ENCODE measurements around the gene SLC35A5.

SLC35A5 gene

DNA sequence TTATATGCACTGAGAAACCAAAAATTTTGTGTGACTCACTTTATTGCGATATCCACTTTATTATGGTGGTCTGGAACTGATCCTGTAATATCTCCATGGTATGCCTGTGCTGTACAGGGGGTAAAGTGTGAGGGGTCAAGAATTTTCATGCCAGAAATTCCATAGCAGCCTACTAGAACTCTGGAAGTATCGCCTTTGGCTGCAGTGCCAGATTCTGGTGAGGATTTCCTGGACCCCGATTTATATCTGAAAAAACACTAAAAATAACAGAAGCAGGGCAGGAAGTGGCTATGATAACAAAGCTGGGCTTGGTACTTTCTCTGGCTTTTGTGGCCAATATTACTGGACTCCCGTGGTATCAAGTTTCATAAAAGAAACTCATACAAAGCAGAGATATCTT is 42.7 kb downstream of the SLC35A5 start:
- Histone ChIP-seq H4K8ac (ENCODE audit: low read depth, low read length) (no peak overlapping the region), H2AK5ac (ENCODE audit: low read length) (no peak overlapping the region), H3K9ac (ENCODE audit: low read length) (no peak overlapping the region), H3K79me1 (ENCODE audit: low read length) (no peaks in the 10 kb centered on the region), H3K18ac (ENCODE audit: low read length) (no peak overlapping the region), H3K4me3 (ENCODE audit: low read depth, low read length) (no peak overlapping the region), H3K9me3 (ENCODE audit: insufficient read depth, low read depth, low read length) (no peaks in the 10 kb centered on the region), H3K27me3 (ENCODE audit: insufficient read depth, low read length) (no peaks in the 10 kb centered on the region), H4K12ac (ENCODE audit: low read depth, low read length) (no peak overlapping the region), H3K14ac (ENCODE audit: low read length) (no peak overlapping the region), H2BK5ac (ENCODE audit: low read depth, low read length, poor library complexity) (no peak overlapping the region), H4K91ac (ENCODE audit: low read depth, low read length) (no peak overlapping the region), H3K4me2 (ENCODE audit: low read length) (no peak overlapping the region), H3K23ac (ENCODE audit: low read length) (no peak overlapping the region), H3K4ac (ENCODE audit: low read depth, low read length) (no peak overlapping the region), H3K4me1 (ENCODE audit: control insufficient read depth in 1 of 2, insufficient read depth in 2 of 2, low read length in 2 of 2) (no peaks in the 10 kb centered on the region), H3K79me2 (ENCODE audit: control insufficient read depth, insufficient read depth, low read length, poor library complexity) (no peaks in the 10 kb centered on the region), H2BK12ac (ENCODE audit: low read length) (no peak overlapping the region), H2BK120ac (ENCODE audit: insufficient read depth, low read length, poor library complexity) (no peak overlapping the region), H2AFZ (ENCODE audit: insufficient read depth, low read length, poor library complexity) (no peak overlapping the region), H3K27ac (ENCODE audit: low read depth, low read length) (no peak overlapping the region), H3K36me3 (ENCODE audit: control insufficient read depth in 1 of 2, insufficient read depth in 2 of 2, low read length in 2 of 2) (peaks cover 7 to 9% of the 10 kb centered on the region in 2 experiments)
- DNase-seq: no peak
- no CpG with 5 or more reads among the region's 4 CpGs for WGBS (ENCODE audit: extremely low coverage, insufficient coverage, insufficient read length)

DNA sequence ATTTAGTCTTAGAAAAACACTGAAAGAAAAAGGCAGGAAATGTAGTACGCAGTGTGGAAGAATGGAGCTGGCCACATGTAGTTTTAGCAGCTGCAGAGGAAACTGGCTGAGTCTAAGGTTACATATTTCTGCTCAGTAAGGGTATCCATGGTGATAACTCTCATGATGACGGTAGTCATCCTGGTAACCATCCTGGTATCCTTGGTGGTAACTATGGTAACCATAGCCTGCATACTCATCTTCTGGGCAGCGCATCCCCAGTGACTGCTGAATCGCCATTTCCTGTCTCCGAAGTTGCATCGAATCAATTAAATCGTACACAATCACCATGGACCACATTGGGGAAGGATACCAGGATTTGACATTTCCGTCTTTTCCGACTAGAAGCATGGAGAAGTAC is 43.4 kb downstream of the SLC35A5 start:
- no peak overlapping the region for H3K4ac ChIP-seq (ENCODE audit: low read depth, low read length)
- H4K8ac ChIP-seq (ENCODE audit: low read depth, low read length): no peak overlapping the region
- H4K91ac ChIP-seq (ENCODE audit: low read depth, low read length): no peak overlapping the region
- no peak overlapping the region for H2BK120ac ChIP-seq (ENCODE audit: insufficient read depth, low read length, poor library complexity)
- H3K4me1 ChIP-seq (ENCODE audit: control insufficient read depth in 1 of 2, insufficient read depth in 2 of 2, low read length in 2 of 2): no peaks in the 10 kb centered on the region
- H4K12ac ChIP-seq (ENCODE audit: low read depth, low read length): no peak overlapping the region
- WGBS (ENCODE audit: extremely low coverage, insufficient coverage, insufficient read length): no CpG with 5 or more reads among the region's 9 CpGs
- no peak overlapping the region for H3K14ac ChIP-seq (ENCODE audit: low read length)
- H2BK5ac ChIP-seq (ENCODE audit: low read depth, low read length, poor library complexity): no peak overlapping the region
- no peak overlapping the region for H3K27ac ChIP-seq (ENCODE audit: low read depth, low read length)
- H2AFZ ChIP-seq (ENCODE audit: insufficient read depth, low read length, poor library complexity): no peak overlapping the region
- H2AK5ac ChIP-seq (ENCODE audit: low read length): no peak overlapping the region
- H3K4me2 ChIP-seq (ENCODE audit: low read length): no peak overlapping the region
- DNase-seq: peak in 1 of 2 donors; percentile 37
- H3K4me3 ChIP-seq (ENCODE audit: low read depth, low read length): no peak overlapping the region
- no peak overlapping the region for H3K18ac ChIP-seq (ENCODE audit: low read length)
- H3K36me3 ChIP-seq (ENCODE audit: control insufficient read depth in 1 of 2, insufficient read depth in 2 of 2, low read length in 2 of 2): peaks cover 9 to 13% of the 10 kb centered on the region in 2 experiments
- no peak overlapping the region for H3K23ac ChIP-seq (ENCODE audit: low read length)
- no peaks in the 10 kb centered on the region for H3K9me3 ChIP-seq (ENCODE audit: insufficient read depth, low read depth, low read length)
- no peaks in the 10 kb centered on the region for H3K27me3 ChIP-seq (ENCODE audit: insufficient read depth, low read length)
- no peaks in the 10 kb centered on the region for H3K79me2 ChIP-seq (ENCODE audit: control insufficient read depth, insufficient read depth, low read length, poor library complexity)
- H2BK12ac ChIP-seq (ENCODE audit: low read length): no peak overlapping the region
- H3K9ac ChIP-seq (ENCODE audit: low read length): no peak overlapping the region
- no peaks in the 10 kb centered on the region for H3K79me1 ChIP-seq (ENCODE audit: low read length)

DNA sequence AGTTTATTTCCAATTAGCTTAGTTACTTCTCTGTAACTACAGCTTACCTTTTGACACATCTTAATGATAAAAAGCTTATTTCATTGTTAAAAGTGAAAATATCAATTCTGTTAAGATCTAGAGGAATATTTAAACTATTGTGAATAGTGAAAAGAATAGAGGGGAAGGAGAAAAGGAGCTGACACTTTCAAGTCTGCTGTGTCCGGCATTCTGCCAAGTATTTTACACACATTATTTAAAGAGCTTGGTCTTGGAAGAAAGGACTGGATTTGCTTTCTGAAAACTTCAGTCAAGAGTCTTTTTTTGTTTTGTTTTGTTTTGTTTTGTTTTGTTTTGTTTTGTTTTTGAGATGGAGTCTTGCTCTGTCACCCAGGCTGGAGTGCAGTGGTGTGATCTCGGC is 44.3 kb downstream of the SLC35A5 start:
- Histone ChIP-seq H3K9me3 (ENCODE audit: insufficient read depth, low read depth, low read length) (no peaks in the 10 kb centered on the region), H3K36me3 (ENCODE audit: control insufficient read depth in 1 of 2, insufficient read depth in 2 of 2, low read length in 2 of 2) (peaks cover 9 to 13% of the 10 kb centered on the region in 2 experiments), H2BK120ac (ENCODE audit: insufficient read depth, low read length, poor library complexity) (no peak overlapping the region), H2AK5ac (ENCODE audit: low read length) (no peak overlapping the region), H4K91ac (ENCODE audit: low read depth, low read length) (no peak overlapping the region), H3K14ac (ENCODE audit: low read length) (no peak overlapping the region), H2BK5ac (ENCODE audit: low read depth, low read length, poor library complexity) (no peak overlapping the region), H4K8ac (ENCODE audit: low read depth, low read length) (no peak overlapping the region), H3K9ac (ENCODE audit: low read length) (no peak overlapping the region), H3K4me1 (ENCODE audit: control insufficient read depth in 1 of 2, insufficient read depth in 2 of 2, low read length in 2 of 2) (no peaks in the 10 kb centered on the region), H3K4me2 (ENCODE audit: low read length) (no peak overlapping the region), H2BK12ac (ENCODE audit: low read length) (no peak overlapping the region), H3K4me3 (ENCODE audit: low read depth, low read length) (no peak overlapping the region), H3K27ac (ENCODE audit: low read depth, low read length) (no peak overlapping the region), H3K27me3 (ENCODE audit: insufficient read depth, low read length) (no peaks in the 10 kb centered on the region), H3K79me2 (ENCODE audit: control insufficient read depth, insufficient read depth, low read length, poor library complexity) (no peaks in the 10 kb centered on the region), H2AFZ (ENCODE audit: insufficient read depth, low read length, poor library complexity) (no peak overlapping the region), H3K23ac (ENCODE audit: low read length) (no peak overlapping the region), H3K79me1 (ENCODE audit: low read length) (no peaks in the 10 kb centered on the region), H4K12ac (ENCODE audit: low read depth, low read length) (no peak overlapping the region), H3K18ac (ENCODE audit: low read length) (no peak overlapping the region), H3K4ac (ENCODE audit: low read depth, low read length) (no peak overlapping the region)
- no CpG with 5 or more reads among the region's 2 CpGs for WGBS (ENCODE audit: extremely low coverage, insufficient coverage, insufficient read length)
- DNase-seq: no peak

DNA sequence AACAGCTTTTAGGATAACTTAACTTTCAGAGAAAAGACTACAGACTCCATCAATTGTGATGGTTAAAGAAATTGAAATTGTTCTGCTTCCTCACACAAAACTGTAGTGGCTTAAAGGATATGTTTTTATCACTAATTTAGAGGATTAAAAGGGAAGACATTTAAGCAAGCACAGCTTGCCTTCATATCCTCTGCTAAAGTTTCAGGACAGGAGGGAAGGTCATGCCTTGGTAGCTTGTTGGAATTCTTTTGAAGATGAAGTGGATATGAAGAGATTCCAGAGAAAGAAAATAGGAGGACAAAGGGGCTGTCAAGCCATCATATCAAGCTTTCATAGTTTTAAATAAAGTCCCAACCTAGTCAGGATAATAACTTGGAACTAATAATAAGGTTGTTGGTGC is 46.0 kb downstream of the SLC35A5 start:
- no peaks in the 10 kb centered on the region for H3K9me3 ChIP-seq (ENCODE audit: insufficient read depth, low read depth, low read length)
- H3K79me2 ChIP-seq (ENCODE audit: control insufficient read depth, insufficient read depth, low read length, poor library complexity): no peaks in the 10 kb centered on the region
- no peak overlapping the region for H2BK12ac ChIP-seq (ENCODE audit: low read length)
- H3K27me3 ChIP-seq (ENCODE audit: insufficient read depth, low read length): no peaks in the 10 kb centered on the region
- H4K8ac ChIP-seq (ENCODE audit: low read depth, low read length): no peak overlapping the region
- H3K27ac ChIP-seq (ENCODE audit: low read depth, low read length): no peak overlapping the region
- no peaks in the 10 kb centered on the region for H3K79me1 ChIP-seq (ENCODE audit: low read length)
- peak in 1 of 2 donors; percentile 31 for DNase-seq
- H4K91ac ChIP-seq (ENCODE audit: low read depth, low read length): no peak overlapping the region
- no peak overlapping the region for H2BK120ac ChIP-seq (ENCODE audit: insufficient read depth, low read length, poor library complexity)
- no peak overlapping the region for H4K12ac ChIP-seq (ENCODE audit: low read depth, low read length)
- H3K14ac ChIP-seq (ENCODE audit: low read length): no peak overlapping the region
- no peak overlapping the region for H3K4ac ChIP-seq (ENCODE audit: low read depth, low read length)
- H3K4me2 ChIP-seq (ENCODE audit: low read length): no peak overlapping the region
- no peak overlapping the region for H3K4me3 ChIP-seq (ENCODE audit: low read depth, low read length)
- peaks cover 10 to 21% of the 10 kb centered on the region in 2 experiments for H3K36me3 ChIP-seq (ENCODE audit: control insufficient read depth in 1 of 2, insufficient read depth in 2 of 2, low read length in 2 of 2)
- no peak overlapping the region for H3K18ac ChIP-seq (ENCODE audit: low read length)
- no peak overlapping the region for H3K9ac ChIP-seq (ENCODE audit: low read length)
- H2AFZ ChIP-seq (ENCODE audit: insufficient read depth, low read length, poor library complexity): no peak overlapping the region
- no peak overlapping the region for H2AK5ac ChIP-seq (ENCODE audit: low read length)
- no peak overlapping the region for H3K23ac ChIP-seq (ENCODE audit: low read length)
- no peak overlapping the region for H2BK5ac ChIP-seq (ENCODE audit: low read depth, low read length, poor library complexity)
- no peaks in the 10 kb centered on the region for H3K4me1 ChIP-seq (ENCODE audit: control insufficient read depth in 1 of 2, insufficient read depth in 2 of 2, low read length in 2 of 2)

Measured in trophoblast cell (in vitro differentiated cells and primary cell).